ENCODE measurements around the gene NTM.

NTM gene

GRCh38 chr11:131449036-131450019 is 78.9 kb downstream of the NTM start:
- Histone ChIP-seq H3K36me3 (ENCODE audit: control insufficient read depth in 2 of 2, insufficient read depth in 1 of 2, low read length in 2 of 2) (no peaks in the 10 kb centered on the region), H3K27ac (ENCODE audit: extremely low read depth, low read depth, low read length) (no peak overlapping the region), H3K9me3 (ENCODE audit: control insufficient read depth, insufficient read depth, low read depth, low read length) (no peaks in the 10 kb centered on the region), H3K4me3 (ENCODE audit: low read depth, low read length) (no peak overlapping the region), H3K4me1 (ENCODE audit: control insufficient read depth, insufficient read depth, low read length) (no peaks in the 10 kb centered on the region)
- CTCF ChIA-PET, result interaction anchor here (0.6 kb wide), 2 partner anchors 24 to 96 kb away, joined by 3 read pairs; no protein-coding TSS in a partner anchor
- POLR2A ChIA-PET, result no interaction called here
- TF ChIP-seq KLF1 (tag by site-specific recombination; IDR thresholded peaks at IDR 0.05), result no peak
- TF ChIP-seq ZNF747 (tag by site-specific recombination; IDR thresholded peaks at IDR 0.05), result no peak
- TF ChIP-seq HOXA7 (CRISPR knock-in tag; IDR thresholded peaks at IDR 0.05; ENCODE audit: borderline replicate concordance), result no peak
- no peak for TF ChIP-seq ZNF426 (tag by site-specific recombination; IDR thresholded peaks at IDR 0.05)
- TF ChIP-seq ZNF837 (tag by site-specific recombination; IDR thresholded peaks at IDR 0.05), result no peak
- no peak for TF ChIP-seq ZNF549 (tag by site-specific recombination; IDR thresholded peaks at IDR 0.05)
- no peak for TF ChIP-seq ZNF544 (tag by site-specific recombination; IDR thresholded peaks at IDR 0.05)
- TF ChIP-seq KLF10 (tag by site-specific recombination; IDR thresholded peaks at IDR 0.05), result no peak
- no peak for TF ChIP-seq ZNF561 (tag by site-specific recombination; IDR thresholded peaks at IDR 0.05; ENCODE audit: borderline replicate concordance)
- TF ChIP-seq ZNF843 (tag by site-specific recombination; IDR thresholded peaks at IDR 0.05), result no peak
- TF ChIP-seq ZNF600 (tag by site-specific recombination; IDR thresholded peaks at IDR 0.05), result no peak
- TF ChIP-seq ZNF529 (tag by site-specific recombination; IDR thresholded peaks at IDR 0.05; ENCODE audit: insufficient replicate concordance), result no peak
- TF ChIP-seq ZNF560 (tag by site-specific recombination; IDR thresholded peaks at IDR 0.05; ENCODE audit: borderline replicate concordance), result no peak

DNA sequence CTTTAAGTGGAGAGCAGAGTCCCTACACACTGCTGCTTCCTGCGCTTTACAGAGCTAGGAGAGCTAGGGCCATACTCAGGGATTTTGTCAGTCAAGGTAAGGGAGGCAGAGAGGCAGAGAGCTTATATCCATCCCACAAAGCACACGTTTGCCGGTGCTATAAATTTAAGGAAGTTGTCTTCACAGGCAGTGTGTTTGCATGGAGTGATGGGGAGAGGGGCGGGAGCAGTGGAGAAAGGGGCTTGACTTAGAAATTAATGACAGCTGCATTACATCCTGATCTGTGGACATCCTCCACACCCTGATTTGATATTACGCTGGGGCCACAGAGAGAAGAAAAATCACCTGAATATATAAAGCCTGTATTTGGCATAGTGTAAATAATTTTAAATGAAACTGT is 84.1 kb downstream of the NTM start:
- Histone ChIP-seq H3K36me3 (ENCODE audit: control insufficient read depth in 2 of 2, insufficient read depth in 1 of 2, low read length in 2 of 2) (no peaks in the 10 kb centered on the region), H3K9me3 (ENCODE audit: control insufficient read depth, insufficient read depth, low read depth, low read length) (no peaks in the 10 kb centered on the region), H3K4me3 (ENCODE audit: low read depth, low read length) (no peak overlapping the region), H3K4me1 (ENCODE audit: control insufficient read depth, insufficient read depth, low read length) (no peaks in the 10 kb centered on the region), H3K27ac (ENCODE audit: extremely low read depth, low read depth, low read length) (no peak overlapping the region)
- CTCF ChIA-PET, result no interaction called here
- TF ChIP-seq ZNF169 (tag by site-specific recombination; IDR thresholded peaks at IDR 0.05), result no peak
- TF ChIP-seq ZNF366 (tag by site-specific recombination; conservative IDR thresholded peaks at IDR 0.05), result no peak
- no peak for TF ChIP-seq ZBTB20 (tag by site-specific recombination; IDR thresholded peaks at IDR 0.05)
- no peak for TF ChIP-seq ZNF548 (tag by site-specific recombination; IDR thresholded peaks at IDR 0.05)
- TF ChIP-seq, protein P1, sequence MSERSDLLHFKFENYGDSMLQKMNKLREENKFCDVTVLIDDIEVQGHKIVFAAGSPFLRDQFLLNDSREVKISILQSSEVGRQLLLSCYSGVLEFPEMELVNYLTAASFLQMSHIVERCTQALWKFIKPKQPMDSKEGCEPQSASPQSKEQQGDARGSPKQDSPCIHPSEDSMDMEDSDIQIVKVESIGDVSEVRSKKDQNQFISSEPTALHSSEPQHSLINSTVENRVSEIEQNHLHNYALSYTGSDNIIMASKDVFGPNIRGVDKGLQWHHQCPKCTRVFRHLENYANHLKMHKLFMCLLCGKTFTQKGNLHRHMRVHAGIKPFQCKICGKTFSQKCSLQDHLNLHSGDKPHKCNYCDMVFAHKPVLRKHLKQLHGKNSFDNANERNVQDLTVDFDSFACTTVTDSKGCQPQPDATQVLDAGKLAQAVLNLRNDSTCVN (tag by site-specific recombination; optimal IDR thresholded peaks at IDR 0.05), result no peak
- TF ChIP-seq ZNF426 (tag by site-specific recombination; IDR thresholded peaks at IDR 0.05), result no peak
- no peak for TF ChIP-seq ZNF280D (tag by site-specific recombination; IDR thresholded peaks at IDR 0.05)
- TF ChIP-seq ZNF707 (tag by site-specific recombination; IDR thresholded peaks at IDR 0.05), result no peak
- no peak for TF ChIP-seq ZSCAN30 (tag by site-specific recombination; IDR thresholded peaks at IDR 0.05)
- no peak for TF ChIP-seq ZBTB17 (tag by site-specific recombination; IDR thresholded peaks at IDR 0.05)
- no peak for TF ChIP-seq KLF7 (tag by site-specific recombination; IDR thresholded peaks at IDR 0.05; ENCODE audit: borderline replicate concordance)
- TF ChIP-seq OVOL3 (tag by site-specific recombination; IDR thresholded peaks at IDR 0.05), result no peak
- POLR2A ChIA-PET, result no interaction called here

Data from HEK293 (cell line).